ENCODE data around the gene WDR74.

DNA sequence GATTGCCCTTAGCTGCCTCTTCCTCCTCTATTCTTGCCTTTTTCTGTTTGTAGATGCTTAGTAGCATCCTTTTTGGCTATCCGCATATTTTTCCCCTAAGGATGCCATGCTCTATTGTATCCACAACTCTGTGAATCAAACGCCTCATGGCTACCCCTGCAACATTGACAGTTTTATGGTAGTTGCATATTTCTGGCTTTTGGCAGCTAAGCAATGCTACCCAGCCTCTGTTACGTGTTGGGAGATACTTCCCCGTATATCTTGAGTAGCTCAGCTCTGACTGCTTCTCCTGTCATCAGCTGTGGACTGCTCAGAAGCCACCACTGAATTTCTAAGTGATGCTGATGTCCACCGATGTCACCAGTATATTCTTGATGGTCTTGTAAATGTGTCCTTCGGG lies 26.2 kb upstream of the WDR74 start:
- TF ChIP-seq, protein P1, sequence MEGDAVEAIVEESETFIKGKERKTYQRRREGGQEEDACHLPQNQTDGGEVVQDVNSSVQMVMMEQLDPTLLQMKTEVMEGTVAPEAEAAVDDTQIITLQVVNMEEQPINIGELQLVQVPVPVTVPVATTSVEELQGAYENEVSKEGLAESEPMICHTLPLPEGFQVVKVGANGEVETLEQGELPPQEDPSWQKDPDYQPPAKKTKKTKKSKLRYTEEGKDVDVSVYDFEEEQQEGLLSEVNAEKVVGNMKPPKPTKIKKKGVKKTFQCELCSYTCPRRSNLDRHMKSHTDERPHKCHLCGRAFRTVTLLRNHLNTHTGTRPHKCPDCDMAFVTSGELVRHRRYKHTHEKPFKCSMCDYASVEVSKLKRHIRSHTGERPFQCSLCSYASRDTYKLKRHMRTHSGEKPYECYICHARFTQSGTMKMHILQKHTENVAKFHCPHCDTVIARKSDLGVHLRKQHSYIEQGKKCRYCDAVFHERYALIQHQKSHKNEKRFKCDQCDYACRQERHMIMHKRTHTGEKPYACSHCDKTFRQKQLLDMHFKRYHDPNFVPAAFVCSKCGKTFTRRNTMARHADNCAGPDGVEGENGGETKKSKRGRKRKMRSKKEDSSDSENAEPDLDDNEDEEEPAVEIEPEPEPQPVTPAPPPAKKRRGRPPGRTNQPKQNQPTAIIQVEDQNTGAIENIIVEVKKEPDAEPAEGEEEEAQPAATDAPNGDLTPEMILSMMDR (conservative IDR thresholded peaks at IDR 0.05 in 1 of 2, IDR thresholded peaks at IDR 0.05 in 1 of 2; ENCODE audit: low read depth in 1 of 2, low read length in 2 of 2): no peak
- TF ChIP-seq EZH2 (IDR thresholded peaks at IDR 0.05; ENCODE audit: low read length, missing control alignments): no peak

All from fibroblast of lung (primary cell).